HepG2 (cell line): ENCODE measurements around the gene NKIRAS1. TPM values are rescaled to one million over a fixed set of nuclear protein-coding genes. Genes with fewer than 3 reads are reported as not detected.

Source experiments
- ATAC-seq: fragments of 200-7000 bp; cut with Tn5 transposase; 3 replicates; pipeline ENCODE4 v1.9.1; 2020; ENCODE audit warnings: mild to moderate bottlenecking, moderate library complexity
- BruUV-seq: library from RNA; stranded (reverse); fragments of 400-500 nt; replicated peaks from 2 replicates; lab custom pipeline; 2021; lab: Mats Ljungman, UMichigan
- CTCF ChIA-PET: fragments of 300-600 bp; formaldehyde crosslinking; extraction: SDS; loops from one replicate; lab custom pipeline; 2021; ENCODE audit warnings: low total read pairs, inconsistent platforms, low intra/inter-chr PET ratio; lab: Yijun Ruan, JAX
- POLR2A ChIA-PET: fragments of 350-600 bp; sonication (Branson Sonifier 250); formaldehyde crosslinking; loops from one replicate; lab custom pipeline; 2020; ENCODE audit warnings: antibody characterized with exemption, inconsistent platforms; lab: Yijun Ruan, JAX
- DNase-seq: peaks from one replicate; pipeline ENCODE4 v3.0.0-alpha.2; 2015; ENCODE audit warnings: low spot score
- FAIRE-seq: peaks from 3 replicates; lab custom pipeline; 2011; peaks lifted over from hg19 to GRCh38; lab: Jason Lieb, UNC
- H2AFZ ChIP-seq: one replicate; pipeline ENCODE4 v1.6.1; 2011; ENCODE audit warnings: low read length, inconsistent platforms
- H3K27ac ChIP-seq: fragments of 300-600 bp; 3 replicates; pipeline ENCODE4 v1.8.0; 2011; ENCODE audit warnings: mixed run types, mild to moderate bottlenecking, mixed read lengths, low read length, inconsistent platforms; ENCODE audit not compliant: insufficient read depth; ENCODE audit errors: extremely low read length
- H3K27me3 ChIP-seq, 2 experiments: fragments of 200-600 bp in 1 of 2; 2 replicates in 1 of 2; 3 replicates in 1 of 2; pipeline versions ENCODE4 v1.6.0 to v1.8.0; 2011; ENCODE audit warnings: low read length in 2 of 2, mild to moderate bottlenecking in 2 of 2, moderate library complexity in 2 of 2, inconsistent platforms in 1 of 2; ENCODE audit not compliant: insufficient read depth in 2 of 2, control insufficient read depth in 1 of 2
- H3K36me3 ChIP-seq, 2 experiments: fragments of 200-600 bp in 1 of 2; replicated peaks in 1 of 2; 2 replicates in 1 of 2; 3 replicates in 1 of 2; pipeline versions ENCODE4 v1.5.1 to v1.8.0; 2011; ENCODE audit warnings: low read length in 2 of 2, inconsistent platforms in 1 of 2; ENCODE audit not compliant: insufficient read depth in 2 of 2, control insufficient read depth in 1 of 2
- H3K4me1 ChIP-seq: 2 replicates; pipeline ENCODE4 v1.5.1; 2012; ENCODE audit warnings: low read length, inconsistent platforms; ENCODE audit not compliant: insufficient read depth
- H3K4me2 ChIP-seq: 2 replicates; pipeline ENCODE4 v1.6.0; 2011; ENCODE audit warnings: low read depth, low read length, inconsistent platforms
- H3K4me3 ChIP-seq, 3 experiments: fragments of 200-600 bp in 1 of 3; sonication (generic), shearing (Covaris generic) in 1 of 3; replicated peaks in 1 of 3; 2 replicates each; pipeline ENCODE4 v1.5.1; 2011 to 2016; ENCODE audit warnings: low read length in 3 of 3, inconsistent platforms in 2 of 3, low read depth in 2 of 3, mild to moderate bottlenecking in 2 of 3, control low read depth in 1 of 3, mixed read lengths in 1 of 3; ENCODE audit not compliant: insufficient read depth in 1 of 3
- H3K79me2 ChIP-seq: one replicate; pipeline ENCODE4 v1.6.1; 2011; ENCODE audit warnings: low read length, inconsistent platforms; ENCODE audit not compliant: insufficient read depth
- H3K9ac ChIP-seq: 2 replicates; pipeline ENCODE4 v1.6.0; 2011; ENCODE audit warnings: mild to moderate bottlenecking, low read depth, low read length, inconsistent platforms; ENCODE audit not compliant: insufficient read depth
- H3K9me3 ChIP-seq: 2 replicates; pipeline ENCODE4 v1.5.1; 2012; ENCODE audit warnings: mild to moderate bottlenecking, low read length
- H4K20me1 ChIP-seq: 2 replicates; pipeline ENCODE4 v1.6.0; 2011; ENCODE audit warnings: inconsistent platforms, mild to moderate bottlenecking, low read length, moderate library complexity; ENCODE audit not compliant: insufficient read depth
- ARID5B ChIP-seq: IDR thresholded peaks from 2 replicates; pipeline ENCODE4 v1.4.0; 2020; ENCODE audit warnings: mild to moderate bottlenecking, missing genetic modification reagents
- BATF2 ChIP-seq: sonication (generic); formaldehyde crosslinking; IDR thresholded peaks from 2 replicates; pipeline ENCODE4 v1.8.0; 2022; ENCODE audit warnings: mild to moderate bottlenecking, missing genetic modification reagents, moderate library complexity
- CTCF ChIP-seq: sonication (generic); formaldehyde crosslinking; IDR thresholded peaks from 2 replicates; pipeline ENCODE4 v1.5.0; 2020; ENCODE audit warnings: mild to moderate bottlenecking, missing genetic modification reagents, moderate library complexity
- SETDB1 ChIP-seq: sonication (generic); formaldehyde crosslinking; IDR thresholded peaks from 2 replicates; pipeline ENCODE4 v1.5.1; 2020; ENCODE audit warnings: missing genetic modification reagents, mild to moderate bottlenecking, borderline replicate concordance
- STAG1 ChIP-seq: sonication (generic); formaldehyde crosslinking; IDR thresholded peaks from 2 replicates; pipeline ENCODE4 v1.4.0; 2020; ENCODE audit warnings: missing genetic modification reagents
- U2AF1 ChIP-seq: fragments of 200-400 bp; formaldehyde crosslinking; optimal IDR thresholded peaks from 2 replicates; pipeline ENCODE3; 2017; ENCODE audit warnings: mild to moderate bottlenecking, low read depth, low read length
- ZNF317 ChIP-seq: sonication (generic); formaldehyde crosslinking; IDR thresholded peaks from 2 replicates; pipeline ENCODE4 v1.5.0; 2020; ENCODE audit warnings: mild to moderate bottlenecking, missing genetic modification reagents
- ZNF333 ChIP-seq: sonication (generic); formaldehyde crosslinking; IDR thresholded peaks from 2 replicates; pipeline ENCODE4 v1.4.0; 2020; ENCODE audit warnings: mild to moderate bottlenecking, missing genetic modification reagents, borderline replicate concordance
- ZNF501 ChIP-seq: sonication (generic); formaldehyde crosslinking; IDR thresholded peaks from 2 replicates; pipeline ENCODE4 v1.5.1; 2020; ENCODE audit warnings: mild to moderate bottlenecking, moderate library complexity, missing genetic modification reagents
- ZSCAN31 ChIP-seq: sonication (generic); formaldehyde crosslinking; IDR thresholded peaks from 2 replicates; pipeline ENCODE4 v1.5.0; 2020; ENCODE audit warnings: low read depth, mild to moderate bottlenecking, missing genetic modification reagents
- WGBS: methylation state at CpG from one replicate; pipeline ENCODE4 v1.1.6; 2017; ENCODE audit warnings: low lambda C conversion rate; 5-methylcytosine and 5-hydroxymethylcytosine counted together
- in situ Hi-C: cut with HindIII; loops from 2 replicates; pipeline ENCODE4 v1.10.0; 2017; ENCODE audit warnings: low pct_unique_long_range_greater_than_20kb; ENCODE audit not compliant: extremely low pct_ligation_motif_present
- intact Hi-C: fragments of 100-400 bp; cut with micrococcal nuclease; formaldehyde crosslinking; loops from one replicate; pipeline ENCODE4 v1.10.0; 2022; ENCODE audit not compliant: unreplicated experiment
- polyA plus RNA-seq, 8 experiments: library from polyadenylated mRNA; depleted of rRNA in 3 of 8; stranded (reverse) in 7 of 8; unstranded in 1 of 8; fragments of >200 nt; fragmentation: Illumina TruSeq in 4 of 8; extraction: Trizol in 4 of 8; gene quantifications; 2 replicates each; pipeline versions ENCODE4 v1.2.1 to v1.2.3, GENCODE V29; 2011 to 2016; ENCODE audit warnings: low read depth in 4 of 8, missing spikeins in 1 of 8, mixed read lengths in 1 of 8; ENCODE audit not compliant: insufficient read depth in 1 of 8
- total RNA-seq, 5 experiments: library from RNA; depleted of rRNA; stranded (reverse); fragments of >200 nt; fragmentation: Illumina TruSeq; extraction: Trizol; gene quantifications; 2 replicates each; pipeline ENCODE4 v1.2.3, GENCODE V29; 2016; ENCODE audit warnings: low read depth in 1 of 5

Gene NKIRAS1
- total and polyA plus RNA-seq, 2 of the 13 experiments (the other 11 are each of a cell fraction or from before 2014, with no cell fraction given), result 4.3 to 8.0 TPM

- TF ChIP-seq ZNF317, result no peak
Measured at GRCh38 chr3:23928524-23928923, 11.7 kb upstream of the NKIRAS1 start (continued).

GRCh38 chr3:23926736-23927135, 9.9 kb upstream of the NKIRAS1 start:
- ChIA-PET CTCF (no interaction called here), POLR2A (interaction anchor here (4.4 kb wide), 1 partner anchor 9 kb away, joined by 72 read pairs; the partner anchor contains the start of genes NKIRAS1 and RPL15)
- ATAC-seq, result no peak
- no peak for TF ChIP-seq ZNF333 (CRISPR knock-in tag)
- TF ChIP-seq U2AF1, result no peak
- peak; percentile 43 for TF ChIP-seq STAG1 (CRISPR knock-in tag)
- no peak for TF ChIP-seq ZNF501 (CRISPR knock-in tag)
- TF ChIP-seq CTCF (CRISPR knock-in tag), result peak; percentile 30
- TF ChIP-seq BATF2 (CRISPR knock-in tag), result no peak
- no peak for TF ChIP-seq SETDB1 (CRISPR knock-in tag)
- no peak for TF ChIP-seq ARID5B
- no peak for TF ChIP-seq ZSCAN31
- H3K27ac ChIP-seq, result no peak overlapping the region
- no peak overlapping the region for H2AFZ ChIP-seq
- no peak for DNase-seq
- peaks cover 12% of the 10 kb centered on the region for H3K4me1 ChIP-seq
- H3K4me3 ChIP-seq, result no peak overlapping the region
- H3K36me3 ChIP-seq, result no peaks in the 10 kb centered on the region
- in situ Hi-C loops (no loop called here), intact Hi-C loops (no loop called here)
- 63% methylated on average over 3 of the region's 3 CpGs for WGBS
- no peaks in the 10 kb centered on the region for H4K20me1 ChIP-seq
- BruUV-seq, result no TSS peak
- H3K9ac ChIP-seq, result no peak overlapping the region
- no peak overlapping the region for H3K4me2 ChIP-seq
- no peaks in the 10 kb centered on the region for H3K79me2 ChIP-seq
- H3K27me3 ChIP-seq, result no peaks in the 10 kb centered on the region
- no peaks in the 10 kb centered on the region for H3K9me3 ChIP-seq
- FAIRE-seq, result no peak
